ENCODE results near the gene TBC1D2.

The TBC1D2 gene

GRCh38 chr9:98149422-98149821, 106.0 kb downstream of the TBC1D2 start:
- H4K20me1 ChIP-seq (ENCODE audit: low read depth, low read length): no peaks in the 10 kb centered on the region
- no peaks in the 10 kb centered on the region for H3K9me3 ChIP-seq (ENCODE audit: insufficient read depth, low read length)
- H3K27ac ChIP-seq (ENCODE audit: low read depth, low read length): no peak overlapping the region

More at GRCh38 chr9:98149422-98149821, 106.0 kb downstream of the TBC1D2 start:
- Histone ChIP-seq H3K4me3 (ENCODE audit: insufficient read depth, low read length, poor library complexity, severe bottlenecking) (no peak overlapping the region), H2AFZ (ENCODE audit: low read depth, low read length, severe bottlenecking) (no peak overlapping the region), H3K9ac (ENCODE audit: low read length) (no peak overlapping the region), H3F3A (ENCODE audit: insufficient read depth) (no peaks in the 10 kb centered on the region), H3K79me2 (ENCODE audit: insufficient read depth, low read length) (no peaks in the 10 kb centered on the region), H3K4me2 (ENCODE audit: low read depth, low read length, poor library complexity, severe bottlenecking) (no peak overlapping the region), H3K36me3 (ENCODE audit: low read length) (no peaks in the 10 kb centered on the region), H3K9me2 (replicated peaks; ENCODE audit: insufficient read depth, low read length) (no peaks in the 10 kb centered on the region), H3K27me3 (ENCODE audit: low read length) (no peaks in the 10 kb centered on the region)
- TF ChIP-seq CTCF (IDR thresholded peaks at IDR 0.05; ENCODE audit: insufficient read depth, low read length, poor library complexity, severe bottlenecking): no peak

All from SU-DHL-6 (cell line).